HepG2 (cell line): ENCODE results near the gene LYPD6. TPM values are rescaled to one million over a fixed set of nuclear protein-coding genes. Genes with fewer than 3 reads are reported as not detected.

Experiments used
- ATAC-seq: fragments of 200-7000 bp; cut with Tn5 transposase; 3 replicates; pipeline ENCODE4 v1.9.1; 2020; ENCODE audit warnings: mild to moderate bottlenecking, moderate library complexity
- BruUV-seq: library from RNA; stranded (reverse); fragments of 400-500 nt; replicated peaks from 2 replicates; lab custom pipeline; 2021; lab: Mats Ljungman, UMichigan
- CTCF ChIA-PET: fragments of 300-600 bp; formaldehyde crosslinking; extraction: SDS; loops from one replicate; lab custom pipeline; 2021; ENCODE audit warnings: low total read pairs, inconsistent platforms, low intra/inter-chr PET ratio; lab: Yijun Ruan, JAX
- POLR2A ChIA-PET: fragments of 350-600 bp; sonication (Branson Sonifier 250); formaldehyde crosslinking; loops from one replicate; lab custom pipeline; 2020; ENCODE audit warnings: antibody characterized with exemption, inconsistent platforms; lab: Yijun Ruan, JAX
- DNase-seq: peaks from one replicate; pipeline ENCODE4 v3.0.0-alpha.2; 2015; ENCODE audit warnings: low spot score
- FAIRE-seq: peaks from 3 replicates; lab custom pipeline; 2011; peaks lifted over from hg19 to GRCh38; lab: Jason Lieb, UNC
- H2AFZ ChIP-seq: one replicate; pipeline ENCODE4 v1.6.1; 2011; ENCODE audit warnings: low read length, inconsistent platforms
- H3K27ac ChIP-seq: fragments of 300-600 bp; 3 replicates; pipeline ENCODE4 v1.8.0; 2011; ENCODE audit warnings: mixed run types, mild to moderate bottlenecking, mixed read lengths, low read length, inconsistent platforms; ENCODE audit not compliant: insufficient read depth; ENCODE audit errors: extremely low read length
- H3K27me3 ChIP-seq, 2 experiments: fragments of 200-600 bp in 1 of 2; 2 replicates in 1 of 2; 3 replicates in 1 of 2; pipeline versions ENCODE4 v1.6.0 to v1.8.0; 2011; ENCODE audit warnings: low read length in 2 of 2, mild to moderate bottlenecking in 2 of 2, moderate library complexity in 2 of 2, inconsistent platforms in 1 of 2; ENCODE audit not compliant: insufficient read depth in 2 of 2, control insufficient read depth in 1 of 2
- H3K36me3 ChIP-seq, 2 experiments: fragments of 200-600 bp in 1 of 2; replicated peaks in 1 of 2; 2 replicates in 1 of 2; 3 replicates in 1 of 2; pipeline versions ENCODE4 v1.5.1 to v1.8.0; 2011; ENCODE audit warnings: low read length in 2 of 2, inconsistent platforms in 1 of 2; ENCODE audit not compliant: insufficient read depth in 2 of 2, control insufficient read depth in 1 of 2
- H3K4me1 ChIP-seq: 2 replicates; pipeline ENCODE4 v1.5.1; 2012; ENCODE audit warnings: low read length, inconsistent platforms; ENCODE audit not compliant: insufficient read depth
- H3K4me2 ChIP-seq: 2 replicates; pipeline ENCODE4 v1.6.0; 2011; ENCODE audit warnings: low read depth, low read length, inconsistent platforms
- H3K4me3 ChIP-seq, 3 experiments: fragments of 200-600 bp in 1 of 3; sonication (generic), shearing (Covaris generic) in 1 of 3; replicated peaks in 1 of 3; 2 replicates each; pipeline ENCODE4 v1.5.1; 2011 to 2016; ENCODE audit warnings: low read length in 3 of 3, inconsistent platforms in 2 of 3, low read depth in 2 of 3, mild to moderate bottlenecking in 2 of 3, control low read depth in 1 of 3, mixed read lengths in 1 of 3; ENCODE audit not compliant: insufficient read depth in 1 of 3
- H3K79me2 ChIP-seq: one replicate; pipeline ENCODE4 v1.6.1; 2011; ENCODE audit warnings: low read length, inconsistent platforms; ENCODE audit not compliant: insufficient read depth
- H3K9ac ChIP-seq: 2 replicates; pipeline ENCODE4 v1.6.0; 2011; ENCODE audit warnings: mild to moderate bottlenecking, low read depth, low read length, inconsistent platforms; ENCODE audit not compliant: insufficient read depth
- H3K9me3 ChIP-seq: 2 replicates; pipeline ENCODE4 v1.5.1; 2012; ENCODE audit warnings: mild to moderate bottlenecking, low read length
- H4K20me1 ChIP-seq: 2 replicates; pipeline ENCODE4 v1.6.0; 2011; ENCODE audit warnings: inconsistent platforms, mild to moderate bottlenecking, low read length, moderate library complexity; ENCODE audit not compliant: insufficient read depth
- BORCS8-MEF2B ChIP-seq: sonication (generic); formaldehyde crosslinking; IDR thresholded peaks from 2 replicates; pipeline ENCODE4 v1.8.0; 2022; ENCODE audit warnings: mild to moderate bottlenecking, missing genetic modification reagents
- CAMTA2 ChIP-seq: sonication (generic); formaldehyde crosslinking; IDR thresholded peaks from 2 replicates; pipeline ENCODE4 v1.4.0; 2020; ENCODE audit warnings: mild to moderate bottlenecking, missing genetic modification reagents, borderline replicate concordance
- CCAR2 ChIP-seq: fragments of 200-400 bp; formaldehyde crosslinking; optimal IDR thresholded peaks from 2 replicates; pipeline ENCODE3; 2018; ENCODE audit warnings: low read depth, mild to moderate bottlenecking, low read length, moderate library complexity
- FOSL1 ChIP-seq: sonication (generic); formaldehyde crosslinking; IDR thresholded peaks from 2 replicates; pipeline ENCODE4 v1.9.0; 2021; ENCODE audit warnings: missing genetic modification reagents, borderline replicate concordance
- FOXM1 ChIP-seq: sonication (generic); formaldehyde crosslinking; IDR thresholded peaks from 2 replicates; pipeline ENCODE4 v1.5.0; 2020; ENCODE audit warnings: missing genetic modification reagents
- GABPA ChIP-seq, 2 experiments: IDR thresholded peaks; 2 replicates each; pipeline ENCODE4 v1.6.1; 2011 to 2016; ENCODE audit warnings: low read depth in 2 of 2, low read length in 1 of 2, missing biosample characterization in 1 of 2, missing genetic modification characterization in 1 of 2
- HMG20B ChIP-seq: conservative IDR thresholded peaks from 2 replicates; pipeline ENCODE4 v1.6.1; 2016; ENCODE audit warnings: missing genetic modification reagents, missing compliant biosample characterization
- MATR3 ChIP-seq: sonication (generic); formaldehyde crosslinking; IDR thresholded peaks from 2 replicates; pipeline ENCODE4 v1.4.0; 2020; ENCODE audit warnings: missing genetic modification reagents
- MAZ ChIP-seq, 2 experiments: sonication (generic) in 1 of 2; formaldehyde crosslinking in 1 of 2; IDR thresholded peaks; 2 replicates each; pipeline versions ENCODE4 v1.5.0 to v1.6.1; 2012 to 2020; ENCODE audit warnings: low read depth in 2 of 2, mild to moderate bottlenecking in 2 of 2, borderline replicate concordance in 1 of 2, improper control_type of control experiment in 1 of 2, low read length in 1 of 2, missing genetic modification reagents in 1 of 2, moderate library complexity in 1 of 2
- RORA ChIP-seq: sonication (generic); formaldehyde crosslinking; IDR thresholded peaks from 2 replicates; pipeline ENCODE4 v1.5.0; 2020; ENCODE audit warnings: mild to moderate bottlenecking, missing genetic modification reagents, moderate library complexity
- USF2 ChIP-seq, 2 experiments: sonication (generic) in 1 of 2; formaldehyde crosslinking in 1 of 2; IDR thresholded peaks; 2 replicates each; pipeline versions ENCODE4 v1.5.1 to v1.6.1; 2011 to 2020; ENCODE audit warnings: borderline replicate concordance in 1 of 2, low read depth in 1 of 2, low read length in 1 of 2, mild to moderate bottlenecking in 1 of 2, missing genetic modification reagents in 1 of 2, moderate library complexity in 1 of 2
- ZMYM2 ChIP-seq: sonication (generic); formaldehyde crosslinking; IDR thresholded peaks from 2 replicates; pipeline ENCODE4 v1.8.0; 2022; ENCODE audit warnings: mild to moderate bottlenecking, missing genetic modification reagents
- ZNF552 ChIP-seq: sonication (generic); formaldehyde crosslinking; IDR thresholded peaks from 2 replicates; pipeline ENCODE4 v1.9.0; 2022; ENCODE audit warnings: missing genetic modification reagents, mild to moderate bottlenecking, borderline replicate concordance
- ZNF660 ChIP-seq: sonication (generic); formaldehyde crosslinking; IDR thresholded peaks from 2 replicates; pipeline ENCODE4 v1.5.1; 2020; ENCODE audit warnings: mild to moderate bottlenecking, low read depth, missing genetic modification reagents, borderline replicate concordance
- ZNF768 ChIP-seq: sonication (generic); formaldehyde crosslinking; IDR thresholded peaks from 2 replicates; pipeline ENCODE4 v1.4.0; 2020; ENCODE audit warnings: missing genetic modification reagents
- ZNF879 ChIP-seq: sonication (generic); formaldehyde crosslinking; IDR thresholded peaks from 2 replicates; pipeline ENCODE4 v1.8.1; 2023; ENCODE audit warnings: missing genetic modification reagents
- WGBS: methylation state at CpG from one replicate; pipeline ENCODE4 v1.1.6; 2017; ENCODE audit warnings: low lambda C conversion rate; 5-methylcytosine and 5-hydroxymethylcytosine counted together
- in situ Hi-C: cut with HindIII; loops from 2 replicates; pipeline ENCODE4 v1.10.0; 2017; ENCODE audit warnings: low pct_unique_long_range_greater_than_20kb; ENCODE audit not compliant: extremely low pct_ligation_motif_present
- intact Hi-C: fragments of 100-400 bp; cut with micrococcal nuclease; formaldehyde crosslinking; loops from one replicate; pipeline ENCODE4 v1.10.0; 2022; ENCODE audit not compliant: unreplicated experiment
- polyA plus RNA-seq, 8 experiments: library from polyadenylated mRNA; depleted of rRNA in 3 of 8; stranded (reverse) in 7 of 8; unstranded in 1 of 8; fragments of >200 nt; fragmentation: Illumina TruSeq in 4 of 8; extraction: Trizol in 4 of 8; gene quantifications; 2 replicates each; pipeline versions ENCODE4 v1.2.1 to v1.2.3, GENCODE V29; 2011 to 2016; ENCODE audit warnings: low read depth in 4 of 8, missing spikeins in 1 of 8, mixed read lengths in 1 of 8; ENCODE audit not compliant: insufficient read depth in 1 of 8
- total RNA-seq, 5 experiments: library from RNA; depleted of rRNA; stranded (reverse); fragments of >200 nt; fragmentation: Illumina TruSeq; extraction: Trizol; gene quantifications; 2 replicates each; pipeline ENCODE4 v1.2.3, GENCODE V29; 2016; ENCODE audit warnings: low read depth in 1 of 5

The LYPD6 gene
- total and polyA plus RNA-seq, 2 of the 13 experiments (the other 11 are each of a cell fraction or from before 2014, with no cell fraction given), result 0.01 to 0.07 TPM

- intact Hi-C loops (no loop called here), in situ Hi-C loops (no loop called here)
- no peak overlapping the region for H3K27ac ChIP-seq
- no peak overlapping the region for H3K4me2 ChIP-seq
- ChIA-PET POLR2A (no interaction called here), CTCF (no interaction called here)
- no peak for TF ChIP-seq CCAR2
- FAIRE-seq (no peak), DNase-seq (no peak), ATAC-seq (no peak)
- no peaks in the 10 kb centered on the region for H3K36me3 ChIP-seq
- no peaks in the 10 kb centered on the region for H3K27me3 ChIP-seq
- no TSS peak for BruUV-seq
- H3K79me2 ChIP-seq, result no peaks in the 10 kb centered on the region
- no peak overlapping the region for H3K4me3 ChIP-seq
- 29% methylated on average over 4 of the region's 4 CpGs for WGBS
- H3K9me3 ChIP-seq, result no peaks in the 10 kb centered on the region
- H3K9ac ChIP-seq, result no peak overlapping the region
- no peaks in the 10 kb centered on the region for H4K20me1 ChIP-seq
- H2AFZ ChIP-seq, result no peak overlapping the region
- H3K4me1 ChIP-seq, result no peaks in the 10 kb centered on the region
Measured at GRCh38 chr2:149380205-149380604, 49.8 kb downstream of the LYPD6 start.

GRCh38 chr2:149383340-149383739 lies 53.0 kb downstream of the LYPD6 start:
- no peak for DNase-seq
- in situ Hi-C loops (no loop called here), intact Hi-C loops (no loop called here)
- no peaks in the 10 kb centered on the region for H3K9me3 ChIP-seq
- no peak overlapping the region for H3K4me2 ChIP-seq
- H3K27me3 ChIP-seq, result no peaks in the 10 kb centered on the region
- no peak for FAIRE-seq
- POLR2A ChIA-PET, result no interaction called here
- H3K4me3 ChIP-seq, result no peak overlapping the region
- H3K4me1 ChIP-seq, result no peaks in the 10 kb centered on the region
- no peaks in the 10 kb centered on the region for H4K20me1 ChIP-seq
- H2AFZ ChIP-seq, result no peak overlapping the region
- no TSS peak for BruUV-seq
- H3K79me2 ChIP-seq, result no peaks in the 10 kb centered on the region
- no peak for ATAC-seq
- H3K36me3 ChIP-seq, result no peaks in the 10 kb centered on the region
- CTCF ChIA-PET, result no interaction called here
- H3K27ac ChIP-seq, result no peak overlapping the region
- WGBS, result 15% methylated on average over 1 of the region's 1 CpG
- no peak overlapping the region for H3K9ac ChIP-seq
- TF ChIP-seq BORCS8-MEF2B (CRISPR knock-in tag) (no peak), HMG20B (no peak), ZNF879 (no peak), ZNF768 (CRISPR knock-in tag) (no peak), ZNF660 (CRISPR knock-in tag) (no peak), ZMYM2 (CRISPR knock-in tag) (no peak), CAMTA2 (no peak), FOXM1 (CRISPR knock-in tag) (no peak), MATR3 (CRISPR knock-in tag) (no peak), MAZ (IDR thresholded peaks at IDR 0.05; ENCODE audit: borderline replicate concordance, low read depth, low read length) (no peak), MAZ (CRISPR knock-in tag; IDR thresholded peaks at IDR 0.05; ENCODE audit: low read depth) (no peak), ZNF552 (CRISPR knock-in tag) (no peak), GABPA (IDR thresholded peaks at IDR 0.05; ENCODE audit: low read depth, low read length) (no peak), GABPA (CRISPR knock-in tag; IDR thresholded peaks at IDR 0.05; ENCODE audit: low read depth) (no peak), USF2 (IDR thresholded peaks at IDR 0.05; ENCODE audit: low read depth, low read length) (no peak), USF2 (CRISPR knock-in tag; IDR thresholded peaks at IDR 0.05; ENCODE audit: borderline replicate concordance) (no peak), RORA (CRISPR knock-in tag) (no peak), FOSL1 (CRISPR knock-in tag) (no peak)
